ENCODE data around the gene FGGY. TPM values are rescaled to one million over a fixed set of nuclear protein-coding genes. Genes with fewer than 3 reads are reported as not detected.
A peak's percentile ranks its signal among the peaks of the same experiment; 100 is the strongest.
"Not testable (repeated sequence)": the region's sequence is repeated elsewhere in the genome, so short reads cannot be mapped to it uniquely, and the experiment has no call there.

FGGY gene
- polyA plus RNA-seq, 3 donors, result 22.8 to 26.2 (median 26.1) TPM

- no peak for DNase-seq (ENCODE audit: low read depth in 3 of 3, low spot score in 2 of 3)
Observed at GRCh38 chr1:59601811-59602210, 304.9 kb downstream of the FGGY start.

GRCh38 chr1:59604191-59604590 lies 307.3 kb downstream of the FGGY start:
- DNase-seq (ENCODE audit: low read depth in 3 of 3, low spot score in 2 of 3), result no peak

DNA sequence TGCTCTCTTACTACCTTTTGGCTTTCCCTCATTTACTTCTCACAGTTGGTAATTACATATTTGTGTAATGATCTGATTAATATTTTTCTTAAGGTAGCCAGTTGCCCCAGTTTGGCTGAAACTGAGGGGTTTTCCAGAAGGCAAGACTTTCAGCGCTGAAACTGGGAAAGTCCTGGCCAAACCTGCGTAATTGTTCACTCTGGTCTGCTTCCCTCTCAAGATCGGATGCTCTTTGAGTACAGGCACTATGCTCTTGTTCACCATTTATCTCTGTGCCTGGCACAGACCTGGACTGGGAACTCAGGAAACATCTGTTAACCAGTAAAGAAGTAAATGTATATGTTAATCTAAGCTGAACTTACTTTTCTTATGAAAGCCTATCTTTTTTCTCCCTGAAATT lies 308.3 kb downstream of the FGGY start:
- no peak for DNase-seq (ENCODE audit: low read depth in 3 of 3, low spot score in 2 of 3)

- DNase-seq (ENCODE audit: low read depth in 3 of 3, low spot score in 2 of 3), result no peak
Observed at GRCh38 chr1:59605761-59606160, 308.9 kb downstream of the FGGY start.

DNA sequence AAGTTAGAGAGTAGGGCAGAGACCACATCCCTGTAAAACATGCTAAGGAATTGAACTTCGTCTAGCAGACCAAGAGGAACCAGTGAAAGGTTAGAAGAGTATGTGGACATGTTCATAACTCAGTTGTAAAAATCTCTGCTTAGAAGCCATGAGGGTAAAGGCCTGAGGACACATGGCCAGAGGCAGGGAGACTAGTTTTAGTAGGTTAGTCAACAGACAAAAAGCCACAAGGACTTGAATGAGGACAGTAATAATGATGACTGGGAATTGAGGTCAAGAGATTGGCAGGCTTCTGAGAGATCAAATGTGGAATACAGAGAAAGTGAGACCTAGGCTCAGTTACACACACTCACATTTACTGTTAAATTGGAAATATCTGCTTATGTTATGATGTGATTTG lies 312.4 kb downstream of the FGGY start:
- DNase-seq (ENCODE audit: low read depth in 3 of 3, low spot score in 2 of 3), result no peak

- not testable (repeated sequence) for DNase-seq (ENCODE audit: low read depth in 3 of 3, low spot score in 2 of 3)
Observed at GRCh38 chr1:59610499-59610898, 313.6 kb downstream of the FGGY start.

DNA sequence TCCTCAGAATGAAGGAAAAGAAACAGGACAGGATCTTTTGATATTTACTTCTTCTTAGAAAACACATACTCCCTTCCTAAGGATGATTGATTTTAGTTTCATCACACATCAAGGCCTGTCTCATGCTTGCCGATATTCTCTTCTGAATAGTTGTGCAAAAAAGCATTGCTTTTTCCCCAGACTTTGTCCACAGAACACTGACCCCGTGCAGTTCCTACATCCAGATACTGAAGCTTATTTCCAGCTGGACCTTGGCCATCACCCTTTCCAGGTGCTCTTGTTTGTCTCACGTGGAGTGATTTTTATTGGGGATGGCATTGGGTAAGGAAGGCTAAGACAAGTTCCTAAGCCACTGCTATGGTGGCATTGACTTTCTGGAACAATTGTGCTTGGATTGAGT lies 320.5 kb downstream of the FGGY start:
- DNase-seq (ENCODE audit: low read depth in 3 of 3, low spot score in 2 of 3), result no peak

- no peak for DNase-seq (ENCODE audit: low read depth in 3 of 3, low spot score in 2 of 3)
Observed at GRCh38 chr1:59619557-59619956, 322.7 kb downstream of the FGGY start.

DNA sequence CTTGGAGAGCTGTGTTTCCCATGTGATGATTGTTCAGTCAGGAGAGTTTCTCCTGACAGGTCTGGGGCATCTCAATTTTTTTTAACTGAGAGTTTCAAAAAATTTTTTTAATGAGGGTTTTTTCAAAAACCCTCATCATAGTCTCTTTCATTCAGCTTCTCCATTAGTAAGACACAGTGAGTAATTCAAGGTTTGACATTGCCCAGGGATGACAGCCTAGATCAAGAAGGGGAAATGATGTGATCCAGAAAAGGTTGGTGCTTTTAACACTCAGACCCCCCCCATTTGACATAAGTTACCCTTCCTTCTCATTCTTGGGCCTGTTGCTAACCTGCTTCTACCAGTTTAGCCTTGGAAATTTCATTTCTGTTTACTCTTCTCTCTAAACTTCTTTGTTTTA lies 328.5 kb downstream of the FGGY start:
- no peak for DNase-seq (ENCODE audit: low read depth in 3 of 3, low spot score in 2 of 3)

- no peak for DNase-seq (ENCODE audit: low read depth in 3 of 3, low spot score in 2 of 3)
Observed at GRCh38 chr1:59631561-59632255, 334.8 kb downstream of the FGGY start.

- no peak for DNase-seq (ENCODE audit: low read depth in 3 of 3, low spot score in 2 of 3)
Observed at GRCh38 chr1:59635097-59635496, 338.2 kb downstream of the FGGY start.

DNA sequence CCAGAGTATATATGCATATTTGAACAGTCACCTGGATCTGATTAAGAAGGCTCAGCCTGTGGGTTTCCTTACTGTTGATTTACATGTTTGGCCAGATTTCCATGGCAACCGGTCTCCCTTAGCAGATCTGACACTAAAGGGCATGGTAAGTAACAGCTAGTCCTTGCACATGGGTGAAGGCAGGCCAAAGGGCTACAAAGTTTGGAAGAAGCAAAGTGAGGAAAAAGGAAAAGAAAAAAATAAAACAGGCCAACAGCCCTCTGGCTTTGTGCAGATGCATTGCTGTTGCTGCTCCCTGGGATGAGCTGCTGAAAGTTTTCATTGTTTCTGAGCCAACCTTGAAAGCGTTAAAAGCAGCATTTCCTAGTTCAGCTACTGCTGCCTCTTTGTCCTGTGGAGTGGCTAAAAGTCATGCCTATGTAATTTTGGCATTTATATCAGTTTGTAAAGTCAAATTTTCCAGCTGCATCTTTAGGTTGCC lies 341.4 kb downstream of the FGGY start:
- peak in 2 of 3 donors; percentile 49 to 64 for DNase-seq (ENCODE audit: low read depth in 3 of 3, low spot score in 2 of 3)

- no peak for DNase-seq (ENCODE audit: low read depth in 3 of 3, low spot score in 2 of 3)
Observed at GRCh38 chr1:59639266-59639665, 342.4 kb downstream of the FGGY start.

DNA sequence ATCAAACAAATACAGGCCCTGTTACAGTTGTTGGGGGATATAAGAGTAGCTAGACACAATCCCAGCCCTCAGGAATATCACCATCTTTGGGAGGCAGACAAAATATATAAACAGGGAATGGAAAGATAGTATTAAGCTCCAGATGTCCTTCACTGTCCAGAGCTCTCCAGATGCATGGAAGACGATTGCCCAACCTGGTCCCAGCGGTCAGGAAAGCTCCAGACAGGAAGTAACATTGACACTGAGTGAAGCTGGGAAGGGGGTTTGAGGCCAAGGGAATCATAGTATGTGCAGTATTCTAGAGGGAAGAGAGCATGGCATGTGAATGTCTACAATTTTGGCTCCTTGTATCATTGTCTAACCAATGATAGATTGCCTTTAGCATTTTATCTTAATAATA lies 344.0 kb downstream of the FGGY start:
- no peak for DNase-seq (ENCODE audit: low read depth in 3 of 3, low spot score in 2 of 3)

DNA sequence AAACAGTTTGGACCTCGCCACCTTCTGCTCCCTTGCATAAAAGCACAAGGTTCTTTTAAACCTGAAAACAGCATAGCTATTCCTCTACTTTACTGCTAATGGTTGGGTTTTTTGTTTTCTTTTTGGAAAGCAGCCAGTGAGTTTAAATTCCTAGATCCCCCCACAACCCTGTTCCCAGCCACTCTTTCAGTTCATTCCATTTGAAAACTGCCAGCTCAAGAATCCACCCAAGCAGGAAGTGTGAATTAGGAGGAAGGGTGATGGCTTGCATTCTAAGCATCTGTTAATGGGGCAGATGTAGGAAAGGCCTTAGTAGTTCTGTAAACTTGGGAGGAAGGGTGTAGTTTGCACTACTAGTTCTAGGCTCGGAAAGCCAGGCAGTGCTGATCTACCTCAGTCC lies 344.9 kb downstream of the FGGY start:
- DNase-seq (ENCODE audit: low read depth in 3 of 3, low spot score in 2 of 3), result no peak

DNA sequence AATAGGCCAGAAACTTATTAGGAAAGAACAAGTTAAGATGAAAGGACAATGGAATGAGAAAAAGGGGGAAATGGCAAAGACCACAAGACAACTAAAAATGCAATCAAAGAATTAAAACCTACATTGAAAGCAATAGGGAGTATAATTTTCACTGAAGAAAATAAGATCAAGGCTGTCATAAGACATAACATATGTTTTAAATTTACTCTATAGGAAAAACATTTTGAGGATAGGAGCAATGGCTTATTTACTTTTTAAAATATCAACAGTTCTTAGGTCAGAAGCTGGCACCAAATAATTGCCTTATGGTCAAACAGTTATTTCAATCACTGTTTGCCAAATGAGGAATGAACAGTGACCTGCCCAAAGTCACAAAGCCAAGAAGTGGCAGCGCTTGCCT lies 346.6 kb downstream of the FGGY start:
- DNase-seq (ENCODE audit: low read depth in 3 of 3, low spot score in 2 of 3), result no peak

- no peak for DNase-seq (ENCODE audit: low read depth in 3 of 3, low spot score in 2 of 3)
Observed at GRCh38 chr1:59645893-59646292, 349.0 kb downstream of the FGGY start.

- DNase-seq (ENCODE audit: low read depth in 3 of 3, low spot score in 2 of 3), result not testable (repeated sequence)
Observed at GRCh38 chr1:59653142-59653958, 356.5 kb downstream of the FGGY start.

DNA sequence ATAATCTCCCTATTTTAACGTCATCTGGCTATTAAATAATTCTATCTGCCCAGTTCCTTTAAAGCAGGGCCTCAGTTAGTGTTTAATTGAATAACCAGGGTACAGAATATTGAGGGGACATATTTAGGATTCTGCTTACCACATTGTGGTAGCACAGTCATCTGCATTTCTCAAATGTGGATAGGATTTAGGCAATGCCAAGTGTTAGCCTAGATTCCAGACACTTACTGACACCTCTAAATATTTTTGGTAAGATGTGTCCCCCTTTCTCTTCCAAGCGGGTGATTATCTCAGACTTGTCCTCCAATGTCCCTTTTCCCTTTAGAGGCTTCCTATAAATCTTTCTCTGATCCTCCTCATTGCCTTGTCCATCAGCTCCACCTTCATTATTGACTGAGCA lies 357.1 kb downstream of the FGGY start:
- no peak for DNase-seq (ENCODE audit: low read depth in 3 of 3, low spot score in 2 of 3)

GRCh38 chr1:59657873-59658465 lies 361.1 kb downstream of the FGGY start:
- no peak for DNase-seq (ENCODE audit: low read depth in 3 of 3, low spot score in 2 of 3)

DNA sequence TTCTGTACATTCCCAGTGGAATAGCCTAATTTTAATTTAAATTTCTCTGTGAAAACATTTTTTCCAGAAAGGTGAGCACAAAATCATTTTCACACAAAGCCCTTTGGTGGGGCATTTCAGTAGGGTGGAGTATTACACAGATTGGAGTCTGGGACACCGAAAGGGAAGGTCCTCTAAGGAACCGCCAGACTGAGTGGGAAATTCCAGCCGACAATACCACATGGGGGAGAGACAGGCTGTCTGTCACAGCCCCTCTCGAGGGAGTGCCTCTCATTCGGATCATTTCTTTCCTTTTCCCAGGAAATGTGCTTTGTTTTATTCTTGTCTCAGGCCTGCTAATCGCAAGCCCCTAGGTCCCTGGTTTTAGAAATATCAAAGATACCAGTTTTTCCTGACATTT lies 367.3 kb downstream of the FGGY start:
- DNase-seq (ENCODE audit: low read depth in 3 of 3, low spot score in 2 of 3), result no peak

- no peak for DNase-seq (ENCODE audit: low read depth in 3 of 3, low spot score in 2 of 3)
Observed at GRCh38 chr1:59666106-59666505, 369.2 kb downstream of the FGGY start.
